GM19468 (cell line): ENCODE measurements around the gene EEF1A2.
"Not testable (repeated sequence)": the region's sequence is repeated elsewhere in the genome, so short reads cannot be mapped to it uniquely, and the experiment has no call there.

ENCODE experiments used
- ATAC-seq: cut with Tn5 transposase; IDR thresholded peaks from one replicate; pipeline ENCODE4 v1.9.1; 2021; ENCODE audit warnings: mild to moderate bottlenecking, moderate library complexity, moderate number of reproducible peaks; ENCODE audit not compliant: unreplicated experiment; ENCODE audit errors: extremely low read depth

EEF1A2 gene

DNA sequence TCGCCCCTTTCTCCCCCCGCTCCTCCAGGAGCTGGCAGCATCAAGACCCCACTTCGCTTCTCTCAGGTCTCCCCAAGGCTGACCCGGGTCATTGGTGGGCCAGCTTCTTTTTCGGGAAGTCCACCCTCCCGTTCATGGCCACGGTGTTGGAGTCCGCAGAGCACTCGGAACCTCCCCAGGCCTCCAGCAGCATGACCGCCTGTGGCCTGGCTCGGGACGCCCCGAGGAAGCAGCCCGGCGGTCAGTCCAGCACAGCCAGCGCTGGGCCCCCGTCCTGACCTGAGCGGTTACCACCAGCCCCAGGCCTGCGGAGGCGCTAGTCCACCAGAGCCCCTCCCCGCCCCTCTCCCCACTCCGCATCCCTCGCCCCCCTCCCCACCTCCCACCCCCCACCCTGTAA is 22.7 kb upstream of the EEF1A2 start:
- ATAC-seq = no peak

- ATAC-seq = peak; percentile 7
Observed at GRCh38 chr20:63520934-63521601, 22.2 kb upstream of the EEF1A2 start.

GRCh38 chr20:63520504-63520933 is 21.6 kb upstream of the EEF1A2 start, which contains the start of gene PPDPF:
Gene PPDPF, plus strand, starts transcription at chr20:63520765. Its CDS starts 544 bp downstream, at chr20:63521309.
- ATAC-seq = peak; percentile 57

DNA sequence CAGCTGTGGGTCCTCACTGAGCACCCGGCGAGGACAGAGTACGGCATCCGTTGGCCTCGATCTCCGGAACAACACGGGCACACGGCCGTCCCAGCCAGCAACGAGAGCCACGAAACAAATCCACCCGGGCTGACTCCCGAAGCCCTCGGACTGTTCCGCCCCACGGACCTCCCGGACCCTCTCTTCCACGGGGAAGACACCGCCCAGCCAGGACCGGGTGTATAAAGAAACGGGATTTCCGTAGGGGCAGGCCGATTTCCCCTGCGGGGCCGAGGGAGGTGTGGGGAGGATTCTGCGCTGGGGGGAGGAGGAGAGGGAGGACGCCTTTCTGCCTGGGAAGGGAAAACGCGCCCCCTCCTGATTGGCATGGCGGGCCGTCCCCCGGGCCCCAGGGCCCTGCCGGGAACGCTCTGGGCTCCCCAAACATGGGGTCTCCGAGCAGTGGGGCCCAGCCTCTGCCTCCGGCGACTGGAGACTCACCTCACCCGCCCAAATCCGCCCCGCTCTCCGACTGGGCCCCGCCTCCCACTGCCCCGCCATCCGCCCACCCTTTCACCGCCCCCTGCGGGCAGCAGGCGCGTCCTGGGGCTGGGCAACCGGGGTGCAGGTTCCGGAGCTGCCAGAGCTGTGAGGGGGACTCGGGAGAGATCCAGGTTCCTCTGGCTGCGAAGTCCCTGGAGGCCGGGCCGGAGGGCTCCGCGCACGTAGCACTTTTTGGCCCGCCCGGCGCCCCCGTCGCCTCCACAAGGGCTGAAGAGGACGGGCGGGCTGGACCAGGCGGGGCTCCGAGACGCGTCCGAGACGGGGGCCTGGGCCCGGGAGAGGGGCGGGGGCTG is 21.0 kb upstream of the EEF1A2 start:
- no peak for ATAC-seq

GRCh38 chr20:63518946-63519667 is 20.2 kb upstream of the EEF1A2 start:
- ATAC-seq = no peak

DNA sequence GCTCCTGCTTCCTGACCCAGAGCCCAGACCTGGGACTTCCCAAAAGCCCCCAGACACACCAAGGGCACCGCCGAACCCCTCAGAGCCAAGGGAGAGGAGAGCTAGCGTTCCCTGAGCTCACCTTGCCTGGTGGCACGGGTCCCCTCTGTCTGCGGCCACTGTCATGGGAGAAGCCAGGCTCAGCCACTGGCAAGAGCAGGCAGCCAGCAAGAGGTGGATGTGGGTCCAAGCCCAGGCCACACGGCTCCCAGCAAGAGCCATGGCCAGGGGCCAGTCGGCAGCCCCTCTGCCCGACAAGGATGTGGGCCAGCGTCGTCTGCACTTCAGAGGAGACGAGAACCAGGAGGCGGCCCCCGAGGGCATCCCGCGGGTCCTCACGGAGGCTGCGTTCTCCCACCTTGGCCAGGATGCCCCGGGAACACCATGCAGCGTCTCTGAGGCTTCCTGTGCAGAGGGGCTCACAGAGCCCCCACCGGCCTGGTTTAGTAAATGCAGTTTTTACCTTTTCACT is 19.5 kb upstream of the EEF1A2 start:
- ATAC-seq = no peak

DNA sequence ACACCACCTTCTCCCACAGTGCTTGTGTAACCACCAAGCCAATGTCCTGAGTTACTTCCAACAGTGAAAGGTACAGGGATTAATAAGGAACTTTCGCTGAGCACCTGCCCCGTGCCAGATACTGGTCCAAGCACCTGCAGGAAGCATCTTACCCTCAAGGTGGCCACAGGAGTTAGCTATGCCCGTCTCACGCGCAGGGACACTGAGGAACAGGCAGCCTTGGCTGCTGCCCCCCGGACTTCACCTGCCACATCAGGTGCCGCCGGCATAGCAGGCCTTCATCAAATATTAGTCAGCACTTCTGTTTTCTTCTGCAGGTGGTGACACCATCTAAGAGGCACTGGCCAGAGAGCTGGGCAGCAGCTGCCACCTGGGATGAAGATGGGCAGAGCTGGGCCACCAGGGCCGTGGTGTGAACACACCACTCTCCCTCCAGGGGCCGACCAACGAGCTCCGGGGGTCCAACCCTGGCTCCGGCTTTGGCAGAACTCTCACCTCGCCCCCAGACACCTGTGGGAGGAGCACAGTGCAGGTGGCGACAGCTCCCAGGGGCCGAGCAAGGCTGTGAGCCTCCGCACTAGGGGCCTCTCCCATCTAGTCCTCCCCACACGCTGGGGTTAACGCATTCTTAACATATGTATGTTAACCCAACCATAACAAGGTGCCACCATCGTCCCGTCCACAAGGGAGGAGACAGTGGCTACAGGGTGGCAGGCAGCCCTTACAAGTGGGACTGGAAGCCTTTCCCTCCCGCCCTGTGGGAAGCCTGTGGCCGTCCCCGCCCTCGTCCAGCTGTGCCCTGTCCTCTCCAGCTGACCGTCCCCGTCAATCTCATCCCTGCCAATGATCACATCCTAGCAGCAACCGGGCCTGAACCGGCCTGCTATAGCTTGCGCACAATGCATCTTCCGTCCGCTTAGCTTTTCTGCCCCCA is 18.8 kb upstream of the EEF1A2 start:
- ATAC-seq = no peak

GRCh38 chr20:63514520-63514919 is 15.6 kb upstream of the EEF1A2 start:
- ATAC-seq = not testable (repeated sequence)

DNA sequence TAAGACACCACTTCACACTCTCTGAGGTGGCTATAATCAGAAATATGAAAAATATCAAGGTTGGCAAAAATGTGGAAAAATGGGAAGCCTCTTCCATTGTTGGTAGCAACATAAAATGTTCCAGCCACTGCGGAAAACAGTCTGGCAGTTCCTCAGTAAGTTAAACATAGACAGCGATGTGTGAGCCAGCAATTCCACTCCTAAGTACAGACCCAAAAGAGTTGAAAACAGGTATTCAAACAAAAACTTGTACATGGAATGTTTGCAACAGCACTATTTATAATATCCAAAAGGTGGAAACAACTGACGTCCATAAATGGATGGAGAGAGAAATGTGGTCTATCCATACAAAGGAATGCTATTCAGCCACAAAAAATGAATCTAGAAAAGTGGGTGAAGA is 14.3 kb upstream of the EEF1A2 start:
- ATAC-seq = no peak

DNA sequence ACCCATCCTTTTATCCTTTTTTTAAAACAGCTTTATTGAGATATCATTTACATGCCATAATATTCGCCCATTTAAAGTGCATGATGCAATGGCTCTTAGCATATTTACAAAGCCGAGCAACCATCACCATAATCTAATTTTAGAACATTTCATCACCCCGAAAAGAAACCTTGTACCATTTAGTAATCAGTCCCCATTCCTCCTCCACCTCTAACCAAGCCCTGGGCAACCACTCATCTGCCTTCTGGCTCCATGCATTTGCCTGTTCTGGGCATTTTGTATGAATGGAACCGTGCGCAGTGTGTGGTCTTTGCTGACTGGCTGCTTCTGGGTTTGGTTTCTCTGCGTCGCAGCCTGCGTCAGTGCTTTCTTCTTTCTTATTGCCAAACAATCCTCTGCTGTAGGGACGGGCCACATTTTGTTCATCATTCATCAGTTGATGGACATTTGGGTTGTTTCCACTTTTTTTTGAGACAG is 10.2 kb upstream of the EEF1A2 start:
- no peak for ATAC-seq

GRCh38 chr20:63508072-63508768 is 9.3 kb upstream of the EEF1A2 start:
- no peak for ATAC-seq

DNA sequence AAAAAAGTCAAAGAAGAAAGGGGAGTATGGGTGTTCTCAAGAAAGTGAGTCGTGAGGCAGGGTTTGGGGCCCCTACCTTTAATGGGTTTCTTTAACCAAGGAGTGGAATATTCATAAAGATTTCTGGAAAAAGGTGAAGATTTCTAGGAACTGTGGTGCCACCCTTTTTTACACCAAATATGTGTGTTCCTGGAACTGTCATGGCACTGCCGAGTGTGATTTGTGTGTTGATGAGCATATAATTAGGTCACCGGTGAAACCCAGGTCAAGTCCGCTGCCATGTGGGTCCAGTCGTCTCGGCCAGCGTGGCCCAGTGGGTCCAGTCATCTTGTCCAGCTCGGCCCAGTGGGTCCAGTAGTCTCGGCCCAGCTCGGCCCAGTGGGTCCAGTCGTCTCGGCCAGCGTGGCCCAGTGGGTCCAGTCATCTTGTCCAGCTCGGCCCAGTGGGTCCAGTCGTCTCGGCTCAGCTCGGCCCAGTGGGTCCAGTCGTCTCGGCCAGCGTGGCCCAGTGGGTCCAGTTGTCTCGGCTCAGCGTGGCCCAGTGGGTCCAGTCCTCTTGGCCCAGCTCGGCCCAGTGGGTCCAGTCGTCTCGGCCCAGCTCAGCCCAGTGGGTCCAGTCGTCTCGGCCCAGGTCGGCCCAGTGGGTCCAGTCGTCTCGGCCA is 8.3 kb upstream of the EEF1A2 start:
- no peak for ATAC-seq

DNA sequence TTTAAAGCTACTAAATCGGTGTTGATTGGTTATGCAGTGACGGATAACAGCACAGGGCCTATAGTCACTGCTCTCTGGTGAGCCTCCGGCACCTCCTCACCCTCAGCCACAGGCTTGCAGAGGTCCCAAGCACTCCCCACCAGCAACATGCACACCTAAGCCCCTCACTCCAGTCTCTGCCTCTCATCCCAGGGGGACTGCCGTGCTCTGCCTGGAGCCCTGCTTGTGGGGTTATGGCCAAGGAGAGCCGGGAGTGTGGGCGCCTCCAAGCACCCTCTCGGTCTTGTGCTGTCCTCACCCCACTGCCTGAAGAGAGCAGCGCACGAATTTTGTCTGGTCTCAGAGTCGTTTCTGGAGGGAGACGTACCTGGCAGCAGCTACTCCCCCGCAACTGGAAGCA is 6.8 kb upstream of the EEF1A2 start:
- ATAC-seq = no peak

DNA sequence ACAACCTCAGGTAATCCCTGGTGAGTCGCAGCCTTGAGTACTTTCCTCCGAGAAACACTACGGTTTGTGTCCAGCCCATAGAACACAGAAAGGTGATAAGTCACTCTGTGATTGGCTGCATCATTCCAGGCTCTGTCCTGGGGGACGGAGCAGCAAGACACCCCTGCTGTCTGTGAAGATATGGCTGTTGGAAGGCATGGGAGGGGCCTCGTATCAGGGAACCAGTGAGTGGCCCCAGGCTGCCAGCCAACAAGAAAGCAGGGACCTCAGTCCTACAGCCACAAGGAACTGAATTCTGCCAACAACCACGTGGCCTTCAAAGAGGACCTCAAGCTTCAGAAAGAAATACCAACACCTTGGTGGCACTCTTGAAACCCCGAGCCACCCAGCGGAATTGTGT is 6.4 kb upstream of the EEF1A2 start:
- ATAC-seq = no peak

- ATAC-seq = no peak
Observed at GRCh38 chr20:63504642-63505041, 5.8 kb upstream of the EEF1A2 start.

DNA sequence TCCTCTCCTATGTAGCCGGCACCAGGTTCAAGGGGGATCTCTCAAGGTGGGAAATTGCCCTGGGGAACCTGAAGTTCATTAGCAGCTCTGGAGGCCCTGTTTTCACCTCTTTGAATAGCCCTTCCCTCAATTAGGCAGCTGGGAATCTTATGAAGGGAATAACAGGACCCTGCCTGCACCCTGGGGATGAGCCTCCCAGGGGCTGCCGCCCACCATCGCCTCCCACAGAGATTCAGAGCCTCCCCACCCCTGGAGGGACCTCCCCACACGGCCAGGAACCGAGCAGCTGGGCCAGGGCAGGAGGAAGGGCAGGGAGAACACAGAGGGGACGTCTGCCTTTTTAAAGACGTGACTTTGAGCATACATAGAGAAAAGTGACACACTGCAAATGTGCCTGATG is 4.6 kb upstream of the EEF1A2 start:
- no peak for ATAC-seq

DNA sequence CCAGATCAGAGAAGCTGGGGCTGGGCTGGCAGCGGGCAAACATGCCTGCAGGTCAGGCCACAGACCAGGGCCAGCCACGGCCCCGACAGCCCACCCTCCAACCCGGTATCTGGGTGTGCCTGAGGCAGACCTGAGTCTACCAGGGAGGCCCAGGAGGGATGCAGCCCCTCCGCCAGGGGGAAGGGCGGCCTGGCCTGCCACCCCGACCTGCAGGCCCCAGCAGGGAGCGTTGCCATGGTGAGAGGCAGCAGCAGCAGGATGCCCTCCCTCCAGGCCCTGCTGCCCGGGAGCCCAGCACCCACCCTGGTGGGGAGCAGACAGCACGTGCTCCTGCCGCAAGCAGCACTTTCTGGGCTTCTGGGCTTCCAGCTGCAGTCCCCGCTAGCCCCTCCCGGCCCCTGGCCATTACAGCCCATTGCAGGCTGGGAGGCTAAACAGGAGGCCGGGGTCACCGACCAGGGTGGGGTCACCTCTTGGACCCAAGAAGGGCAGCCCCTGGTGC is 3.8 kb upstream of the EEF1A2 start:
- no peak for ATAC-seq
